OCI-LY1 (cell line): Measurements from ENCODE around the gene NCAPD3.

ENCODE experiments used
- EZH2 ChIP-seq: fragments of 200-600 bp; sonication (generic), shearing (Covaris generic); IDR thresholded peaks from 2 replicates; pipeline ENCODE4 v1.8.0; 2017; ENCODE audit warnings: borderline replicate concordance, mixed run types, mild to moderate bottlenecking, antibody characterized with exemption, low read length, moderate library complexity, mixed read lengths
- TF ChIP-seq, protein P1 (sequence below): fragments of 200-600 bp; sonication (generic), shearing (Covaris generic); IDR thresholded peaks from 2 replicates; pipeline ENCODE4 v1.5.1; 2017; ENCODE audit warnings: mild to moderate bottlenecking, antibody characterized with exemption, low read length, moderate library complexity, mixed read lengths

DNA sequence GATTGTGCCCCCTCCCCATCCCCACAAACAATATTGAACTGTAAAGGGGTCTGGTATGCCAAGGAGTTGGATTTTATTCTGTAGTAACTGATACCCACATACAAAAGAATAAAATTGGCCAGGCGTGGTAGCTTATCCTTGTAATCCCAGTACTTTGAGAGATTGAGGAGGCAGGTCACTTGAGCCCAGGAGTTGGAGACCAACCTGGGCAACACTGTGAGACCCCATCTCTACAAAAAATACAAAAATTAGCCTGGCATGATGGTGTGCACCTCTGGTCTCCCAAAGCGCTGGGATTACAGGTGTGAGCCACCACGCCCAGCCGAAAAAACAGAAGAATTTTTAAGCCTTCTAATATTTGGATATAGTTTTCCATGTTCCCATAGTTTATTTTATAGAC is 48.2 kb upstream of the NCAPD3 start:
- TF ChIP-seq, protein P1, sequence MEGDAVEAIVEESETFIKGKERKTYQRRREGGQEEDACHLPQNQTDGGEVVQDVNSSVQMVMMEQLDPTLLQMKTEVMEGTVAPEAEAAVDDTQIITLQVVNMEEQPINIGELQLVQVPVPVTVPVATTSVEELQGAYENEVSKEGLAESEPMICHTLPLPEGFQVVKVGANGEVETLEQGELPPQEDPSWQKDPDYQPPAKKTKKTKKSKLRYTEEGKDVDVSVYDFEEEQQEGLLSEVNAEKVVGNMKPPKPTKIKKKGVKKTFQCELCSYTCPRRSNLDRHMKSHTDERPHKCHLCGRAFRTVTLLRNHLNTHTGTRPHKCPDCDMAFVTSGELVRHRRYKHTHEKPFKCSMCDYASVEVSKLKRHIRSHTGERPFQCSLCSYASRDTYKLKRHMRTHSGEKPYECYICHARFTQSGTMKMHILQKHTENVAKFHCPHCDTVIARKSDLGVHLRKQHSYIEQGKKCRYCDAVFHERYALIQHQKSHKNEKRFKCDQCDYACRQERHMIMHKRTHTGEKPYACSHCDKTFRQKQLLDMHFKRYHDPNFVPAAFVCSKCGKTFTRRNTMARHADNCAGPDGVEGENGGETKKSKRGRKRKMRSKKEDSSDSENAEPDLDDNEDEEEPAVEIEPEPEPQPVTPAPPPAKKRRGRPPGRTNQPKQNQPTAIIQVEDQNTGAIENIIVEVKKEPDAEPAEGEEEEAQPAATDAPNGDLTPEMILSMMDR: no peak
- TF ChIP-seq EZH2: no peak
